RWPE1 (cell line): ENCODE results near the gene FCRLA.

Experiments
- CTCF ChIA-PET: fragments of 350-600 bp; sonication (Branson Sonifier 250); formaldehyde crosslinking; extraction: SDS; loops from one replicate; lab custom pipeline; 2021; lab: Yijun Ruan, JAX
- POLR2A ChIA-PET: fragments of 400-600 bp; formaldehyde crosslinking; extraction: SDS; loops from one replicate; lab custom pipeline; 2020; ENCODE audit warnings: antibody characterized with exemption; ENCODE audit not compliant: low non-redundant PET; lab: Yijun Ruan, JAX
- DNase-seq: peaks from one replicate; pipeline ENCODE4 v3.0.0; 2012; ENCODE audit warnings: low spot score
- H3K27ac ChIP-seq: fragments of 450-650 bp; 2 replicates; pipeline ENCODE4 v1.5.1; 2017
- CTCF ChIP-seq: fragments of 450-650 bp; conservative IDR thresholded peaks from 2 replicates; pipeline ENCODE4 v1.5.1; 2017; ENCODE audit warnings: low read depth, mild to moderate bottlenecking

The FCRLA gene

GRCh38 chr1:161718559-161719324 is 11.7 kb downstream of the FCRLA start:
- TF ChIP-seq CTCF = no peak
- no peak for DNase-seq
- no peak overlapping the region for H3K27ac ChIP-seq
- ChIA-PET POLR2A (no interaction called here), CTCF (no interaction called here)

- ChIA-PET POLR2A (no interaction called here), CTCF (no interaction called here)
- DNase-seq = no peak
- H3K27ac ChIP-seq = no peak overlapping the region
- TF ChIP-seq CTCF = no peak
These were observed 12.2 kb downstream of the FCRLA start for GRCh38 chr1:161719325-161719611.

- POLR2A ChIA-PET = no interaction called here
- CTCF ChIA-PET = no interaction called here
- TF ChIP-seq CTCF = no peak
- no peak for DNase-seq
- no peak overlapping the region for H3K27ac ChIP-seq
These were observed 13.4 kb downstream of the FCRLA start for GRCh38 chr1:161720422-161720821.

GRCh38 chr1:161720956-161721737 is 14.1 kb downstream of the FCRLA start, which contains the start of gene FCRLB:
Gene FCRLB, plus strand, starts transcription at chr1:161721544. Its CDS starts 1,129 bp downstream, at chr1:161722673.
- H3K27ac ChIP-seq = no peak within 1 kb of the TSS; the same call in 1 of the 2 replicates
- ChIA-PET POLR2A (no interaction called here), CTCF (no interaction called here)
- TF ChIP-seq CTCF = no peak
- DNase-seq = no peak

GRCh38 chr1:161721738-161722343 is 14.8 kb downstream of the FCRLA start:
- no peak for TF ChIP-seq CTCF
- POLR2A ChIA-PET = no interaction called here
- CTCF ChIA-PET = no interaction called here
- H3K27ac ChIP-seq = no peak overlapping the region; the same call in 1 of the 2 replicates
- DNase-seq = peak; percentile 43

GRCh38 chr1:161722406-161722805 is 15.4 kb downstream of the FCRLA start:
- no peak for TF ChIP-seq CTCF
- no peak overlapping the region; the same call in 1 of the 2 replicates for H3K27ac ChIP-seq
- ChIA-PET POLR2A (no interaction called here), CTCF (no interaction called here)
- no peak for DNase-seq
